Activated B cell treated with CpG ODN at 0.5 μM for 24 hours (primary cell): Measurements from ENCODE around the gene KLHL8. TPM values are rescaled to one million over a fixed set of nuclear protein-coding genes. Genes with fewer than 3 reads are reported as not detected.

Experiments used
- ATAC-seq: fragments of 200-7000 bp; cut with Tn5 transposase; one replicate; pipeline ENCODE4 v1.10.0; 2021; ENCODE audit warnings: low read depth, mild to moderate bottlenecking, moderate library complexity
- CTCF ChIA-PET: fragments of 350-600 bp; sonication (Branson Sonifier 250); formaldehyde crosslinking; loops from one replicate; lab custom pipeline; 2021; ENCODE audit warnings: antibody characterized with exemption; lab: Charles Lee
- POLR2A ChIA-PET: fragments of 350-600 bp; sonication (Branson Sonifier 250); formaldehyde crosslinking; loops from one replicate; lab custom pipeline; 2021; ENCODE audit warnings: antibody characterized with exemption; lab: Charles Lee
- DNase-seq: peaks from one replicate; pipeline ENCODE4 v3.0.0; 2022
- H3K27ac Mint-ChIP-seq: one replicate; pipeline ENCODE4 v1.8.0; 2020; ENCODE audit warnings: mixed read lengths
- H3K27me3 Mint-ChIP-seq: one replicate; pipeline ENCODE4 v1.8.0; 2021; ENCODE audit warnings: mixed read lengths
- H3K36me3 Mint-ChIP-seq: one replicate; pipeline ENCODE4 v1.8.0; 2021; ENCODE audit warnings: low read depth, mixed read lengths
- H3K4me1 Mint-ChIP-seq: one replicate; pipeline ENCODE4 v1.8.0; 2021; ENCODE audit warnings: mixed read lengths
- H3K4me3 Mint-ChIP-seq: one replicate; pipeline ENCODE4 v1.8.0; 2020; ENCODE audit warnings: mild to moderate bottlenecking, mixed read lengths
- H3K9me3 Mint-ChIP-seq: one replicate; pipeline ENCODE4 v1.8.0; 2020; ENCODE audit warnings: mixed read lengths
- intact Hi-C: fragments of 100-400 bp; cut with micrococcal nuclease; formaldehyde crosslinking; loops from one replicate; pipeline ENCODE4 v1.15.1; 2024
- total RNA-seq: library from RNA; stranded (reverse); gene quantifications from 2 replicates; pipeline ENCODE4 v1.2.3, GENCODE V29; 2022
- TF ChIP-seq, protein P1 (sequence below): fragments of 200-600 bp; IDR thresholded peaks from one replicate; pipeline ENCODE4 v1.8.0; 2022; ENCODE audit warnings: antibody characterized with exemption, mild to moderate bottlenecking

The KLHL8 gene
- total RNA-seq, 1 donor from 2014 or later: 12.6 TPM

- TF ChIP-seq, protein P1, sequence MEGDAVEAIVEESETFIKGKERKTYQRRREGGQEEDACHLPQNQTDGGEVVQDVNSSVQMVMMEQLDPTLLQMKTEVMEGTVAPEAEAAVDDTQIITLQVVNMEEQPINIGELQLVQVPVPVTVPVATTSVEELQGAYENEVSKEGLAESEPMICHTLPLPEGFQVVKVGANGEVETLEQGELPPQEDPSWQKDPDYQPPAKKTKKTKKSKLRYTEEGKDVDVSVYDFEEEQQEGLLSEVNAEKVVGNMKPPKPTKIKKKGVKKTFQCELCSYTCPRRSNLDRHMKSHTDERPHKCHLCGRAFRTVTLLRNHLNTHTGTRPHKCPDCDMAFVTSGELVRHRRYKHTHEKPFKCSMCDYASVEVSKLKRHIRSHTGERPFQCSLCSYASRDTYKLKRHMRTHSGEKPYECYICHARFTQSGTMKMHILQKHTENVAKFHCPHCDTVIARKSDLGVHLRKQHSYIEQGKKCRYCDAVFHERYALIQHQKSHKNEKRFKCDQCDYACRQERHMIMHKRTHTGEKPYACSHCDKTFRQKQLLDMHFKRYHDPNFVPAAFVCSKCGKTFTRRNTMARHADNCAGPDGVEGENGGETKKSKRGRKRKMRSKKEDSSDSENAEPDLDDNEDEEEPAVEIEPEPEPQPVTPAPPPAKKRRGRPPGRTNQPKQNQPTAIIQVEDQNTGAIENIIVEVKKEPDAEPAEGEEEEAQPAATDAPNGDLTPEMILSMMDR: no peak
- Mint-ChIP-seq H3K36me3 (peaks cover 95% of the 10 kb centered on the region), H3K27me3 (no peaks in the 10 kb centered on the region), H3K4me3 (no peak overlapping the region), H3K9me3 (no peaks in the 10 kb centered on the region), H3K27ac (no peak overlapping the region), H3K4me1 (peaks cover 3% of the 10 kb centered on the region)
- intact Hi-C loops: no loop called here
- no peak for DNase-seq
- CTCF ChIA-PET: no interaction called here
- ATAC-seq: no peak
- POLR2A ChIA-PET: interaction anchor here (0.6 kb wide), 1 partner anchor 105 kb away, joined by 3 read pairs; no protein-coding TSS in a partner anchor
Observed at GRCh38 chr4:87129681-87130080, 90.7 kb downstream of the KLHL8 start.

DNA sequence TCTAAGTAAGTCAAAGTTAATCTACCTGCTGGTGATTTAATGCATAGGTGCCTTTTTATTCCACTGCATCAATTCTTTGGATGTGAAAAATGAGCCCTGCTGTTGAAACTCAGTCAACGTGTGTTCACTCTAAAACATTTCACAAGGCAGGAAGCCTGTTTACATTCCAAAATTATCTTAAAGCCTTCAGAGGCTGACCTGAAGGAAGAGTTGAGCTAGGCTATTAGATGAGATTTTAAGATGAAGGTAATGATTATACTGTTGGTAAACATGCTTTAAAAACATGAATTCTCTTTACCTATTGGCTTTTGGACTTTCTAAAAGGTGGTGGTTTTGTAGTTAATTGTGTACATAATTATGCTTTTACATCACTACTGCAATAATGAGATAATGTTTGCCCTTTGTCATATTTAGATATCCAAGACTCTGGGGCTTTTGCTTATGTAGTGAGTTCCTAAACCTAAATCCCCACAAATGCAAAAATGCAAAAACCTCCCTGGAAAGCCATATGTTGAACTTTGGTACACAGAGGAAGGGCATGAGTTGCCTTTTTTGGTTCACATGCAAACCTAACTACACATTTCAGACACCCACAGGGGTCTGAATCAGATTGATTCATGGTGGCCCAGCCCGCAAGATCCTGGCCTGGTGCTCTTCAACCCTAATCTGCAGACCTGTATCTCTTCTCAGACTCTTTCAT lies 92.3 kb downstream of the KLHL8 start:
- Mint-ChIP-seq H3K9me3 (no peaks in the 10 kb centered on the region), H3K4me1 (peaks cover 3% of the 10 kb centered on the region), H3K4me3 (no peak overlapping the region), H3K36me3 (peaks cover 90% of the 10 kb centered on the region), H3K27ac (no peak overlapping the region), H3K27me3 (no peaks in the 10 kb centered on the region)
- TF ChIP-seq, protein P1: no peak
- CTCF ChIA-PET: no interaction called here
- POLR2A ChIA-PET: no interaction called here
- DNase-seq (no peak), ATAC-seq (no peak)
- intact Hi-C loops: no loop called here

DNA sequence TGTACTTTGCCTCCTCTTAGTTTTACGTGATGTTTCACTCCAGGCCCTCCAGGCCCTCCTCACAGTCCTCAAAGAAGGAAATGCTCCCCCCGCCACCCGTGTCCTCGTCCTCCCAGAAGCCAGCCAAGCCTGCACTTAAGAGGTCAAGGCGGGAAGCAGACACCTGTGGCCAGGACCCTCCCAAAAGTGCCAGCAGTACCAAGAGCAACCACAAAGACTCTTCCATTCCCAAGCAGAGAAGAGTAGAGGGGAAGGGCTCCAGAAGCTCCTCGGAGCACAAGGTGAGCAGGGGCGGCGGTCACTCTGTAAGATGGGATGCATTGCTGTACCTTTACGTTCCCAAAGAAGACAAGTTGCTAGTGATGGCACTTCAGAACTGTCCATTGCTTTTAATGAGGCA lies 94.4 kb downstream of the KLHL8 start:
- no peak for ATAC-seq
- no peak overlapping the region for H3K27ac Mint-ChIP-seq

GRCh38 chr4:87122252-87122651 lies 98.2 kb downstream of the KLHL8 start:
- peaks cover 30% of the 10 kb centered on the region for H3K4me1 Mint-ChIP-seq
- H3K9me3 Mint-ChIP-seq: no peaks in the 10 kb centered on the region
- ChIA-PET POLR2A (no interaction called here), CTCF (no interaction called here)
- TF ChIP-seq, protein P1: no peak
- H3K36me3 Mint-ChIP-seq: peaks cover 74% of the 10 kb centered on the region
- ATAC-seq (no peak), DNase-seq (no peak)
- intact Hi-C loops: no loop called here
- H3K4me3 Mint-ChIP-seq: no peak overlapping the region
- no peak overlapping the region for H3K27ac Mint-ChIP-seq
- no peaks in the 10 kb centered on the region for H3K27me3 Mint-ChIP-seq

More for the DNA sequence above, 94.4 kb downstream of the KLHL8 start:
- Mint-ChIP-seq H3K4me1 (peaks cover 14% of the 10 kb centered on the region), H3K27me3 (no peaks in the 10 kb centered on the region), H3K9me3 (no peaks in the 10 kb centered on the region), H3K36me3 (peaks cover 77% of the 10 kb centered on the region), H3K4me3 (no peak overlapping the region)
- CTCF ChIA-PET: no interaction called here
- TF ChIP-seq, protein P1: no peak
- no peak for DNase-seq
- POLR2A ChIA-PET: no interaction called here
- intact Hi-C loops: no loop called here

GRCh38 chr4:87121341-87122065 lies 98.9 kb downstream of the KLHL8 start:
- no peak for ATAC-seq
- peak overlapping the region; percentile 64 for H3K27ac Mint-ChIP-seq
- CTCF ChIA-PET: no interaction called here
- no peaks in the 10 kb centered on the region for H3K9me3 Mint-ChIP-seq
- H3K4me1 Mint-ChIP-seq: peaks cover 30% of the 10 kb centered on the region
- H3K27me3 Mint-ChIP-seq: no peaks in the 10 kb centered on the region
- intact Hi-C loops: no loop called here
- no peak overlapping the region for H3K4me3 Mint-ChIP-seq
- H3K36me3 Mint-ChIP-seq: peaks cover 73% of the 10 kb centered on the region
- POLR2A ChIA-PET: no interaction called here
- TF ChIP-seq, protein P1: no peak
- DNase-seq: no peak
